ENCODE data around the gene KATNAL2. TPM values are rescaled to one million over a fixed set of nuclear protein-coding genes. Genes with fewer than 3 reads are reported as not detected.
"Not testable (repeated sequence)": the region's sequence is repeated elsewhere in the genome, so short reads cannot be mapped to it uniquely, and the experiment has no call there.

KATNAL2 gene
- total RNA-seq, 1 experiment from 2014 or later = 3.0 TPM

DNA sequence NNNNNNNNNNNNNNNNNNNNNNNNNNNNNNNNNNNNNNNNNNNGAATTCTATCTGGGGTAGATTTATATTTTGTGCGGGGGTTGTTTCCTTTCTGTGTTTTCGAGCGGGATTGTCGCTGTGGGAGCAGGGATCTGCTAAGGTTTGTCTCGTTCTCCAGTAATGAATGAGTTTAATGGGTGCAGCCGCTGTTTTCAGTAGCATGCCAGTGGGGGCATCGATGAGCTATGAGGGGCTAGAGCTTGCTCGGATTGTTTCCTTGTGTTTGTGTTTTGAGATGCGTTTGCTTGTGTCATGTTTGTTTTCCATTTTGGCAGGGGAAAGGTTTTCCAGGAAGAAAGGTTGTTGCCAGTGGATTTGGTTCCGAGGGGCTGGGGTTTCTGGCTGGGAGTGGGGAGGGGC lies 102.5 kb downstream of the KATNAL2 start:
- not testable (repeated sequence) for H3K27me3 ChIP-seq, H3K9me3 ChIP-seq, DNase-seq, H3K36me3 ChIP-seq, H3K4me3 ChIP-seq

DNA sequence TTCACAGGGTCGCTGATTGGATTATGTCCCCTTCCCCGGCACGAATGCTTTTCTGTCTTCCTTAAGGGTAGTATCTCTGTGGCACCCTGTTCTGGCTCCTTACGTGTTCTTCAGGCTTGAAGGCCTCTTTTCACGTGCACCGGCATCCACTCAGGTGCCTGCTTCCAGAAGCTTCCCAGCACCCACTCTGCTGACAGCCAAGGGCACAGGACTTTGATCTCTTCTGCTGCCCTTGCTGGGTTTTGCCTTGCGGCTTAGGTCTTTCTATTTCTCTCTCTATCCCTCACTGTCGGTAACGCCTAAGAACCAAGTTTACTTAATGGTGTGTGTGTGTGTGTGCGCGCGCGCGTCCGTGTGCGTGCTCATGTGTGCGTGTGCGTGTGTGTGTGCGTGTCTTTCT lies 103.4 kb downstream of the KATNAL2 start:
- H3K36me3 ChIP-seq, DNase-seq, H3K9me3 ChIP-seq, H3K4me3 ChIP-seq, H3K27me3 ChIP-seq: not testable (repeated sequence)

DNA sequence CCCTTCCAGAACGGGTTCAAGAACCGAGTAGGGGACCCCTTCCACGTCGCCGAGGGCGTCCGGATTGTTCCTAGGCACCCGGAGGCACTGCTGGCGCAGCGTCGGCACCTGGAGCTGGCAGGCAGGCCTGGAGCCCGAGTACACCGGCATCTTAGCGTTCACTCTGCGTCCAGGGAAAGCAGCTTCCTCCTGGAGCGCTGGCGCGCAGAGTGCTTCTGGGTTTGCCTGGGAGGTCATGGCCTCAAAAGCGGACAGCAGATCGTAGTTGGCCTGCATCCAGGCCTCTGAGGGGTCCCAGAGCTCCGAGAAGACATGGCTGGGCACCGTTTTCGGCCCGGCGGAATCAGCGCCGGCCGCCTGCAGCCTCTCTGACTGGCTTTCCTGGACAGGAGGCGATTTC lies 105.4 kb downstream of the KATNAL2 start:
- not testable (repeated sequence) for H3K9me3 ChIP-seq, H3K36me3 ChIP-seq, DNase-seq, H3K4me3 ChIP-seq, H3K27me3 ChIP-seq

DNA sequence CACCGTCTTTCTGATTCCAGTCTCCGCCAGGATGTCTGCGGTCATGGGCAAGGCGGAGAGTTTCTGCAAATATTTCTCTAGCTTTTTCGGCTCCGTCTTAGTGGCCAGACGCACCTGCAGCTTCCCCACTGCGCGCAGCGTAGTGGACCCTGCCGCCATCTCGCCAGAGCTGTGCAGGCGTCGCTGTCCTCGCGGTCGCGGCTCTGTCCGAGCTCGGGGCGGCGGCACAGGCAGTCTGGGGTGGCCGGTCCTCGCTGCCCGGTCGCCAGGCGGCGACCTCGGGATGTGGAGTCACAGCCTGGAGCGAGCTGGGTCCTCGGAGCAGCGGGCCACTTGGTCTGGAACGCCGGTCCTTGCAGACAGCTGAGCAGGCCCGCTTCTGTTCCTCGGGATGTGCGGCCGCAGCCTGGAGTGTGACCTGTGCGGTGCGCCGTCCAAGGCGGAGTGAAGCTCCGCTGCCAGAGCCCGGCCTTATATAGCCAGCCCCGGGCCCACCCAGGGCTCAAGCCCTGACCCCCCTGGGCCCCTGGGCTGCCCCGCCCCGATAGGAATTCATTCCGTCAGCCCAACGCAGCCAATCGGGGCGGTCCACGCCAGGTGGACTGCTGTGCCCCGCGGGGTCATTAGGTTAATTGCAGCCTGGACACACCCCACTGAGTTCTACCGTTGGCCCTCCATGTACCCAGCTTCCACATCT lies 106.5 kb downstream of the KATNAL2 start:
- not testable (repeated sequence) for DNase-seq

DNA sequence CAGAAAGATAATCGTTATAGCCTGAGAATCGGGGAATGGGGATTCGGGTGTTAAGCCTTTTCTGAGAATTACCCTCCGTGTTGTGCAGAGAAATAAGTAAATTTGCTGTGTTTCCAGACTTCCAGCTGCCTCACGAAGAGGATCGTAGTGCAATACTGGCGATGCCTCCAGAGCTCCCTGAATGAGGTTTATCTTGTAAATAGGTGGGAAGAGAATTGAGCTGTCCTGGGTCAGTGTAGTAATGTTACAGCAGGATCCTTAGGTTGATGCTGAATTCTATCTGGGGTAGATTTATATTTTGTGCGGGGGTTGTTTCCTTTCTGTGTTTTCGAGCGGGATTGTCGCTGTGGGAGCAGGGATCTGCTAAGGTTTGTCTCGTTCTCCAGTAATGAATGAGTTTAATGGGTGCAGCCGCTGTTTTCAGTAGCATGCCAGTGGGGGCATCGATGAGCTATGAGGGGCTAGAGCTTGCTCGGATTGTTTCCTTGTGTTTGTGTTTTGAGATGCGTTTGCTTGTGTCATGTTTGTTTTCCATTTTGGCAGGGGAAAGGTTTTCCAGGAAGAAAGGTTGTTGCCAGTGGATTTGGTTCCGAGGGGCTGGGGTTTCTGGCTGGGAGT lies 108.3 kb downstream of the KATNAL2 start:
- H3K36me3 ChIP-seq, H3K4me3 ChIP-seq, H3K9me3 ChIP-seq, H3K27me3 ChIP-seq, DNase-seq: not testable (repeated sequence)

More for the DNA sequence above, 106.5 kb downstream of the KATNAL2 start:
- not testable (repeated sequence) for H3K36me3 ChIP-seq, H3K27me3 ChIP-seq, H3K9me3 ChIP-seq, H3K4me3 ChIP-seq

DNA sequence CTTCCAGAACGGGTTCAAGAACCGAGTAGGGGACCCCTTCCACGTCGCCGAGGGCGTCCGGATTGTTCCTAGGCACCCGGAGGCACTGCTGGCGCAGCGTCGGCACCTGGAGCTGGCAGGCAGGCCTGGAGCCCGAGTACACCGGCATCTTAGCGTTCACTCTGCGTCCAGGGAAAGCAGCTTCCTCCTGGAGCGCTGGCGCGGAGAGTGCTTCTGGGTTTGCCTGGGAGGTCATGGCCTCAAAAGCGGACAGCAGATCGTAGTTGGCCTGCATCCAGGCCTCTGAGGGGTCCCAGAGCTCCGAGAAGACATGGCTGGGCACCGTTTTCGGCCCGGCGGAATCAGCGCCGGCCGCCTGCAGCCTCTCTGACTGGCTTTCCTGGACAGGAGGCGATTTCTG lies 111.3 kb downstream of the KATNAL2 start:
- not testable (repeated sequence) for H3K36me3 ChIP-seq, H3K4me3 ChIP-seq, H3K9me3 ChIP-seq

DNA sequence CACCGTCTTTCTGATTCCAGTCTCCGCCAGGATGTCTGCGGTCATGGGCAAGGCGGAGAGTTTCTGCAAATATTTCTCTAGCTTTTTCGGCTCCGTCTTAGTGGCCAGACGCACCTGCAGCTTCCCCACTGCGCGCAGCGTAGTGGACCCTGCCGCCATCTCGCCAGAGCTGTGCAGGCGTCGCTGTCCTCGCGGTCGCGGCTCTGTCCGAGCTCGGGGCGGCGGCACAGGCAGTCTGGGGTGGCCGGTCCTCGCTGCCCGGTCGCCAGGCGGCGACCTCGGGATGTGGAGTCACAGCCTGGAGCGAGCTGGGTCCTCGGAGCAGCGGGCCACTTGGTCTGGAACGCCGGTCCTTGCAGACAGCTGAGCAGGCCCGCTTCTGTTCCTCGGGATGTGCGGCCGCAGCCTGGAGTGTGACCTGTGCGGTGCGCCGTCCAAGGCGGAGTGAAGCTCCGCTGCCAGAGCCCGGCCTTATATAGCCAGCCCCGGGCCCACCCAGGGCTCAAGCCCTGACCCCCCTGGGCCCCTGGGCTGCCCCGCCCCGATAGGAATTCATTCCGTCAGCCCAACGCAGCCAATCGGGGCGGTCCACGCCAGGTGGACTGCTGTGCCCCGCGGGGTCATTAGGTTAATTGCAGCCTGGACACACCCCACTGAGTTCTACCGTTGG lies 112.4 kb downstream of the KATNAL2 start:
- DNase-seq, H3K4me3 ChIP-seq, H3K27me3 ChIP-seq: not testable (repeated sequence)

More for the DNA sequence above, 111.3 kb downstream of the KATNAL2 start:
- DNase-seq, H3K27me3 ChIP-seq: not testable (repeated sequence)

DNA sequence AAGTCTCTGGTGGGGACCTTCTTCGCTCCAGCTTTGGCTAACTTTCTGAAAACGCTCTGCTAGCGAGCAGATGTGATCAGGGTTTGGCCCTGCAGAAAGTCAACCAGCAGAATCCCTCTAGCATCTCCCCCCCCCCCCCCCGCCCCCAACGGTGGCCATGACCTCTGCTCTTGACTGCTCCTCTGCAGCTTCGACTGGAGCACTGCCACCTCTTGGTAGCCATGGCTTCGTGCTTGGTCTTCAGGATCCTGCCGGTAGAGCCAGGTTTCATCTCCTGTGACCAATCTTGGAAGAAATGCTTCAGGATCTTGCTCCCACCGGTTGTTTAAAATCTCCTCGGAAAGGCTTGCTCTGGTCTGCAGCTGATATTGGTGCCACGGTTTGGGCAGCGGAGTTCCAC lies 113.5 kb downstream of the KATNAL2 start:
- not testable (repeated sequence) for H3K9me3 ChIP-seq, DNase-seq, H3K4me3 ChIP-seq, H3K27me3 ChIP-seq, H3K36me3 ChIP-seq

More for the DNA sequence above, 112.4 kb downstream of the KATNAL2 start:
- not testable (repeated sequence) for H3K36me3 ChIP-seq, H3K9me3 ChIP-seq

DNA sequence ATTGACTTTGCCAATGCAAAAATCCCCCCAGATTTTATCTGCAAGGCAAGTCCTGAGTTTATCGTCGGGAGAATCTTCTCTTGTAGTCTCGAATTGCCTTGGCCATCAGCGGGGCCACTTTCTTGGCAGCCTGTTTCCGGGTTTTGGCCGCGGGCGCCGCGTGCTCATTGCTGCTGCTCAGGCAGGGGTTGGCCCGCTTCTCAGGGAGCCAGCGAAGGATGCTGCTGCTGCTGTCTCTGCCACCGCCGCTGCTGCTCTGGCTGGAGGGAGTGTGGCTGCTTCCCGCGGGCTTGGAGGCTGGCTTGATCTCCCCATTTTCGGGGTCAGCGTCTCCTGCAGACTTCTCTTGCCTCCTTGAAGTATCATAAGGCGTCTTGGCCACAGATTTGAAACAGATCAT lies 115.5 kb downstream of the KATNAL2 start:
- H3K36me3 ChIP-seq = no peaks in the 10 kb centered on the region
- H3K27me3 ChIP-seq = no peaks in the 10 kb centered on the region
- H3K9me3 ChIP-seq = no peaks in the 10 kb centered on the region
- DNase-seq = no peak
- H3K4me3 ChIP-seq = no peak overlapping the region

DNA sequence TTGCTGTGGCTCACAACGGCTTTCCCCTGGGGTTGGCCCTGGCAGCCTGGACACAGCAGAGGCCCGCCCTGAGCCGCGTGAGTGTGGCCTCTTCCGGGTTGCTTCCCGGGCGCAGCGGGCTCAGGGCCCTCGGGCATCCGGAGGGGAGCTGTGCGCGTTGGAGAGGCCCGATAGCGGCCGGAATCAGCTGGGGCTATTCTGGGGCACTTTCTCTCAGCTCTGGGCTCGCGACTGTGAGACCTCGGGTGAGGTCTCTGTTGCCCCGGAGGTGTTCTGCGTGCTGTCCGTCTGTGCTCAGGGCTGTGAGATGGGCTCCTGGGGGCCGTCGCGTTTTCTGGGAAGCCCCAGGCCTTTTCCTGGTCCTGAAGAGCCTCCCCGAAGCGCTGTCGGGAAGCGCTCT lies 117.2 kb downstream of the KATNAL2 start:
- H3K9me3 ChIP-seq, H3K4me3 ChIP-seq, DNase-seq, H3K36me3 ChIP-seq, H3K27me3 ChIP-seq: not testable (repeated sequence)

DNA sequence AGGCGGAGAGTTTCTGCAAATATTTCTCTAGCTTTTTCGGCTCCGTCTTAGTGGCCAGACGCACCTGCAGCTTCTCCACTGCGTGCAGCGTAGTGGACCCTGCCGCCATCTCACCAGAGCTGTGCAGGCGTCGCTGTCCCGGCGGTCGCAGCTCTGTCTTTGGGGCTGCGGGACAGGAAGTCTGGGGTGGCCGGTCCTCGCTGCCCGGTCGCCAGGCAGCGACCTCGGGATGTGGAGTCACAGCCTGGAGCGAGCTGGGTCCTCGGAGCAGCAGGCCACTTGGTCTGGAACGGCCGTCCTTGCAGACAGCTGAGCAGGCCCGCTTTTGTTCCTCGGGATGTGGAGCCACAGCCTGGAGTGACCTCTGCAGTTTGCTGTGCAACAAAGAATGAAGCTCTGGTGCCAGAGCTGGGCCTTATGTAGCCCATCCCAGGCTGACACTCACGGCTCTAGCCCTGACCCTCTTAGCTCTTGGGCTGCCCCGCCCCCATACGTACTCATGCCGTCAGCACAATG lies 117.8 kb downstream of the KATNAL2 start, which contains the start of gene ELOA2:
TSS of gene ELOA2 (minus strand) at position 466 of the 516 bp plus-strand sequence. CDS start at position 109, 357 bp downstream.
- no peak within 1 kb of the TSS for H3K4me3 ChIP-seq
- no peaks in the 10 kb centered on the region for H3K9me3 ChIP-seq
- no peaks in the 10 kb centered on the region for H3K36me3 ChIP-seq
- no peak for DNase-seq
- H3K27me3 ChIP-seq = no peaks in the 10 kb centered on the region

DNA sequence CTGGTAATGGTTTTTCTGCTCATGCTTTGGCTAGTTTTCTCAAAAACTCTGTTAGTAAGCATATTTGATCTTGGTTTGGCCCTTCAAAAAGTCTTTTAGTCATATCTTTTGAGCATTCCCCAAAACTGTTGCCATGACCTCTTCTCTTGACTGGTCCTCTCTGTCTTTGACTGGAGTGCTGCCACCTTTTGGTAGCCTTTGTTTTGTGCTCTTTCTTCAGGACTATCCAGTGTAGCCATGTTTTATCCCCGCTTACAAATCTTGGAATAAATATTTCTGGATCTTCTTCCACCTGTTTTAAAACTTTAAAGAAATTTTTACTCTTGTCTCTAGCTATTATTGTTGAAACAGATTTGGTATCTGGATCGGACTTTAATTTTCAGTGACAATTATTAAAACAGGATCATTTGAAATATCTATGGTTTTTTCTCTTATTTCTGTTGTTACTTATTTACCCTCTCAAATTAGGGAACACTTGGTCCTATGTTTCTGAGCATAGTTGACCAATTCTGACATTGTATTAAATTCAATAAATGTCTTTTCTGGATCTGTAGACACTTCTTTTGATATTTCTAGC lies 119.0 kb downstream of the KATNAL2 start:
- Histone ChIP-seq H3K27me3 (no peaks in the 10 kb centered on the region), H3K9me3 (no peaks in the 10 kb centered on the region), H3K4me3 (no peak overlapping the region), H3K36me3 (no peaks in the 10 kb centered on the region)
- DNase-seq = peak; percentile 28

DNA sequence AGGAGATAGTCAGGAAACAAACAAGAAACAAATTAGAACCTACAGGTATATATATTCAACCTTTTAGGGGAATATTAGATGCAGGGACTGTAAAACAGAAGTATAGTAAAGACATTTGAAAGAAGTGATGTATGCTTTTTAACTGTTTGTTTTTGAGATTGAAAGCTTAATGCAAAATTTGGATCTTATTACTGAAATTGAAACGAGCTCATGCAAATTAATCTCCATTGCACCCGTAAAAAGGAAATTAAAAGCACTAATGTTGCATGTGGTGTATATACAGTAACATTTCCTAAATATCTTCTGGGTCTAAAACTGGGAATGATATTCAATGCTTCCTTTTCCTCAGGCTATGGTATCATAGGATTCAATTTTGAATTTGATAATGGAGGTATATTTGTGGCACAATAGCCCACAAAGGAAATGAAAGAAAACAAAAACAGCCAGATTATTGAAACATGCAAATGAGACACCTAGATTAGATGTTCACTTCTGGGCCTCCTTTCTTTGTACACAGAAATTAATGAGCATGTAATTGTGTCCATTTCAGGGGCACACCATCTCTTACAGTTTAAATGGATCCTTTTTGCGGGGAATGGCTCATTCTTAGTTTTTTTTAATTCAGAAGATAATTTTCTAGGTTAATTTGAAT lies 119.7 kb downstream of the KATNAL2 start:
- Histone ChIP-seq H3K4me3 (no peak overlapping the region), H3K36me3 (no peaks in the 10 kb centered on the region), H3K9me3 (no peaks in the 10 kb centered on the region), H3K27me3 (no peaks in the 10 kb centered on the region)
- DNase-seq = no peak

DNA sequence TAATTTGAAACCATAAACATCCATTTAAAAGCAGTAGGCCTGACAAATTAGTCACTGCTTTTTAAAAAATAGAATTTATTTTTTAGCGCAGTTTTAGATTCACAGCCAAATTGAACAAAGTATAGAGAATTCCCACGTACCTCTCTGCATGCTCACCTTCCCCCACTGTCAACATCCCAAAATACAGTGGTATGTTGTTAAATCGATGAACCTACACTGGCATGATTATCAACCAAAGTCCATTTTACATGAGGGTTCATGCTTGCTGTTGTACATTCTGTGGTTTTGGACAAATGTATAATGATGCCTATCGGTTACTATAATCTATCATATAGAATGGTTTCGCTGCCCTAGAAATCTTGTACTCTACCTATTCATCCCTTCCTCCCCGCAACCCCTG lies 123.6 kb downstream of the KATNAL2 start:
- no peaks in the 10 kb centered on the region for H3K36me3 ChIP-seq
- no peak overlapping the region for H3K4me3 ChIP-seq
- no peak for DNase-seq
- H3K27me3 ChIP-seq = no peaks in the 10 kb centered on the region
- H3K9me3 ChIP-seq = no peaks in the 10 kb centered on the region

DNA sequence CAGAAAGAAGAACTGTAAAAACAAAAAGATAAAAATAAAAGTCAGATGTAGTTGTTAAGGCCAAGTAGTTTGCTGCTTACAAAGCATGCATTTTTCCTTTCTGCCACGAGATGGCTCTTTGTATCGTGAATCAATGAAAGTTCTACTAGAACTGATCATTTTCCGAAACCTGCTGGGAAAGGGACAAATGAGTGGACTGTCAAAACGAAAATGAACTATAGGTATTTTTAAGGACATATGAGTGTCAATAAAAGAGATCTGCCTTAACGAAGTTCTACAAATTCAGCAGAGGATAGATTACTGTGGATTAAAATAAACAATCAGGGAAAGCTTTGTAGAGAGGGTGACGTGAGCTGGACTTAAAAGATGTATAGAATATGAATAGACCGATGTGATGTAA lies 133.1 kb downstream of the KATNAL2 start:
- no peak overlapping the region for H3K4me3 ChIP-seq
- DNase-seq = no peak
- H3K36me3 ChIP-seq = no peaks in the 10 kb centered on the region
- no peaks in the 10 kb centered on the region for H3K27me3 ChIP-seq
- no peaks in the 10 kb centered on the region for H3K9me3 ChIP-seq

DNA sequence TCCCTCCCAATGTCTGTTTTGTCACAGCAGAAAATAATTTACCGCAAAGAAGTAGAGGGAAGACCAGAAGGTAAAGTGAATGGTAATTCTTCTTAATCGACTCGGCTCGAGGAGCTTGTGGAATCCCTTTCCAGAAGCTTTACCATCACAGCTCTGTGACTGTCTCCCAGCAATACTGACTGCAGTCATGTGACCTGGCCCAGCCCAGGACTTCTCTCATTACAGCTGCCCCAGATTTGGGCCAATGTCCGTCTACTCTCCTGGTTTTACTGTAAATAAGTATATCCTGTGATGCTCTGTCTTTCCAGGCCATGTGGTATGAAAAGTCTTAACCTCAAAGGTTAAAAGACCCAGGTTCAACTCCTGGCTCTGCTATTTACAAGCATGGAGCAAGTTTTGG lies 137.0 kb downstream of the KATNAL2 start:
- Histone ChIP-seq H3K9me3 (no peaks in the 10 kb centered on the region), H3K27me3 (no peaks in the 10 kb centered on the region), H3K4me3 (no peak overlapping the region), H3K36me3 (no peaks in the 10 kb centered on the region)
- no peak for DNase-seq

DNA sequence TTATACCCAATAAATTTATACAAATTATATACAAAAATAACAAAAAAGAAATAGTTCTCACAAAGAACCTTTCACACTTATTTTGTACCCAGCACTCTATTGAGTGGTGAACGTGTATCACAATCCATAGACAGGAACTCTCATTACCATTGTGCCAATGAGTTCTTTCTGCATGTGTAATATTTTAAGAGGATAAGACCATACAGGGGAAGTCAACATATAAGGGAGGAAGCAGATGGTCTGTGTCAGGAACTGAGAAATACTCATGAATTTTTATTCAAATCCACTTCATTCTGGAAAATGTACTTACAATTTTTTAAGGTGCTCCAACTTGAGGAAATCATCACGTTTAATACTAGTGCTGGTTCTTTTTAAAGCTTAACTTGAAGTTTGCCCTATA lies 145.1 kb downstream of the KATNAL2 start:
- Histone ChIP-seq H3K36me3 (no peaks in the 10 kb centered on the region), H3K9me3 (no peaks in the 10 kb centered on the region), H3K27me3 (no peaks in the 10 kb centered on the region), H3K4me3 (no peak overlapping the region)
- no peak for DNase-seq

Measured in MG63 (cell line).